Measurements from ENCODE around the gene GADL1.

DNA sequence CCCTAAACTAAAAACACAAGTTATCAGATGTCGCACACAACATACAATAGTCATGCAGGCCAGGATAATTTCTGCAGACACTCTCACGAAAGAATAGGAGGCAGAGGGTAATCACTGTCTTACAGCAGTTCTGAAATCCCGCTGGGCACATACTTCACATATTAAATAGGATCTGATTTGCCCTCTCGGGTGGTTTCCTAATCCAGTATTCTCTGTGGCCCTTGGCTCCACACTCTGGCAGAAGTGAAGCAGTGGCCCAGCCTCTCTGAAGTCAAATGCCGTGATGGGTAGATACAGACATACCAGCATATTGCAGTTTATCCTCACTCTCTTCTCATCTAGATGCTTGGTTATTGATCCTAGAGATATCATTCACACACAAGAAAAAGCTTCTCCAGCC lies 19.0 kb downstream of the GADL1 start:
- TF ChIP-seq, protein P1, sequence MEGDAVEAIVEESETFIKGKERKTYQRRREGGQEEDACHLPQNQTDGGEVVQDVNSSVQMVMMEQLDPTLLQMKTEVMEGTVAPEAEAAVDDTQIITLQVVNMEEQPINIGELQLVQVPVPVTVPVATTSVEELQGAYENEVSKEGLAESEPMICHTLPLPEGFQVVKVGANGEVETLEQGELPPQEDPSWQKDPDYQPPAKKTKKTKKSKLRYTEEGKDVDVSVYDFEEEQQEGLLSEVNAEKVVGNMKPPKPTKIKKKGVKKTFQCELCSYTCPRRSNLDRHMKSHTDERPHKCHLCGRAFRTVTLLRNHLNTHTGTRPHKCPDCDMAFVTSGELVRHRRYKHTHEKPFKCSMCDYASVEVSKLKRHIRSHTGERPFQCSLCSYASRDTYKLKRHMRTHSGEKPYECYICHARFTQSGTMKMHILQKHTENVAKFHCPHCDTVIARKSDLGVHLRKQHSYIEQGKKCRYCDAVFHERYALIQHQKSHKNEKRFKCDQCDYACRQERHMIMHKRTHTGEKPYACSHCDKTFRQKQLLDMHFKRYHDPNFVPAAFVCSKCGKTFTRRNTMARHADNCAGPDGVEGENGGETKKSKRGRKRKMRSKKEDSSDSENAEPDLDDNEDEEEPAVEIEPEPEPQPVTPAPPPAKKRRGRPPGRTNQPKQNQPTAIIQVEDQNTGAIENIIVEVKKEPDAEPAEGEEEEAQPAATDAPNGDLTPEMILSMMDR (IDR thresholded peaks at IDR 0.05) = no peak
- no peak for TF ChIP-seq POLR2A (IDR thresholded peaks at IDR 0.05)

All from adrenal gland (tissue), 5 donors.